Esophagus (tissue), 2 donors: ENCODE results near the gene ARHGAP32. TPM values are rescaled to one million over a fixed set of nuclear protein-coding genes. Genes with fewer than 3 reads are reported as not detected.
A peak's percentile ranks its signal among the peaks of the same experiment; 100 is the strongest.
"Not testable (repeated sequence)": the region's sequence is repeated elsewhere in the genome, so short reads cannot be mapped to it uniquely, and the experiment has no call there.

Experiments
- H3K27ac ChIP-seq, 2 donors: one replicate each; pipeline ENCODE4 v1.5.1; 2013; ENCODE audit warnings: low read depth in 2 of 2, mild to moderate bottlenecking in 2 of 2, inconsistent platforms in 1 of 2, low read length in 1 of 2, moderate library complexity in 1 of 2
- H3K27me3 ChIP-seq, 2 donors: one replicate each; pipeline ENCODE4 v1.6.1; 2013; ENCODE audit warnings: low read length in 2 of 2, control low read depth in 1 of 2, mild to moderate bottlenecking in 1 of 2; ENCODE audit not compliant: insufficient read depth in 2 of 2, control insufficient read depth in 1 of 2
- H3K36me3 ChIP-seq, 2 donors: one replicate each; pipeline ENCODE4 v1.6.1; 2013; ENCODE audit warnings: low read length in 1 of 2; ENCODE audit not compliant: control insufficient read depth in 2 of 2, insufficient read depth in 2 of 2
- H3K4me1 ChIP-seq, 2 donors: one replicate each; pipeline ENCODE4 v1.6.1; 2013; ENCODE audit warnings: low read length in 1 of 2; ENCODE audit not compliant: control insufficient read depth in 2 of 2, insufficient read depth in 2 of 2
- H3K4me3 ChIP-seq, 2 donors: one replicate each; pipeline ENCODE4 v1.5.1; 2013; ENCODE audit warnings: low read length in 2 of 2, mild to moderate bottlenecking in 2 of 2, low read depth in 1 of 2, moderate library complexity in 1 of 2
- H3K9me3 ChIP-seq, 2 donors: one replicate each; pipeline ENCODE4 v1.6.1; 2013; ENCODE audit warnings: mild to moderate bottlenecking in 2 of 2, low read depth in 1 of 2, low read length in 1 of 2, moderate library complexity in 1 of 2; ENCODE audit not compliant: control insufficient read depth in 2 of 2, insufficient read depth in 1 of 2
- WGBS, 2 donors: extraction: QIAGEN DNeasy Blood & Tissue Kit; methylation state at CpG; one replicate each; pipeline ENCODE4 v1.1.7; 2013; 5-methylcytosine and 5-hydroxymethylcytosine counted together
- polyA plus RNA-seq, 2 donors: library from polyadenylated mRNA; stranded (reverse); fragments of 200-250 nt; gene quantifications; one replicate each; pipeline ENCODE4 v1.2.3, GENCODE V29; 2013
- donor health status: healthy with polysubstance abuse.
- donor health status: Bipolar disorder and iron deficiency.

The ARHGAP32 gene
- polyA plus RNA-seq, 2 donors, result 17.8 to 18.9 TPM

- Histone ChIP-seq H3K36me3 (no peaks in the 10 kb centered on the region), H3K9me3 (no peaks in the 10 kb centered on the region), H3K4me1 (no peaks in the 10 kb centered on the region), H3K27ac (no peak overlapping the region), H3K27me3 (no peaks in the 10 kb centered on the region), H3K4me3 (no peak overlapping the region)
- WGBS, 2 donors, result 84 to 85% methylated on average over 2 of the region's 2 CpGs
Observed at GRCh38 chr11:129184581-129184980, 7.5 kb downstream of the ARHGAP32 start.

DNA sequence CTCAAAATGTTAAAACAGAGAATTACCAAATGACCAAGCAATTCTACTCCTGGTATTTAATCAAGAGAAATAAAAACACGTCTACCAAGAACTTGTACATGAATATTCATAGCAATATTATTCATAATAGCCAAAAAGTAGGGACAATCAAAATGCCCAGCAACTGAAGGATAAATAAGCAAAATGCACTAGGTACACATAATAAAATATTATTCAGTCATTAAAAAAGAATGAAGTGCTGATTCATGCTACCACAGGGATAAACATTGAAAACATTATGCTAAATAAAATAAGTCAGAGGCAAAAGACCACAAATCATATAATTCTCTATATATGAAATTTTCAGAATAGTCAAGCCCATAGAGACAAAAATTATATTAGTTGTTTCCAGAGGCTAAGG, 24.8 kb downstream of the ARHGAP32 start:
- Histone ChIP-seq H3K36me3 (no peaks in the 10 kb centered on the region), H3K27ac (no peak overlapping the region), H3K4me3 (no peak overlapping the region), H3K4me1 (no peaks in the 10 kb centered on the region), H3K27me3 (no peaks in the 10 kb centered on the region), H3K9me3 (no peaks in the 10 kb centered on the region)
- WGBS, 2 donors, result 70 to 84% methylated on average over 1 of the region's 1 CpG

- 79 to 86% methylated on average over 3 of the region's 3 CpGs for WGBS, 2 donors
- H3K27ac ChIP-seq, result no peak overlapping the region
- no peaks in the 10 kb centered on the region for H3K9me3 ChIP-seq
- H3K27me3 ChIP-seq, result no peaks in the 10 kb centered on the region
- H3K36me3 ChIP-seq, result no peaks in the 10 kb centered on the region
- no peak overlapping the region for H3K4me3 ChIP-seq
- no peaks in the 10 kb centered on the region for H3K4me1 ChIP-seq
Observed at GRCh38 chr11:129163714-129164164, 28.4 kb downstream of the ARHGAP32 start.

- 55 to 65% methylated on average over 3 of the region's 3 CpGs for WGBS, 2 donors
- peaks cover 0 to 11% of the 10 kb centered on the region in 2 donors for H3K4me1 ChIP-seq
- not testable (repeated sequence) for H3K4me3 ChIP-seq
Observed at GRCh38 chr11:129157080-129157479, 35.0 kb downstream of the ARHGAP32 start.

DNA sequence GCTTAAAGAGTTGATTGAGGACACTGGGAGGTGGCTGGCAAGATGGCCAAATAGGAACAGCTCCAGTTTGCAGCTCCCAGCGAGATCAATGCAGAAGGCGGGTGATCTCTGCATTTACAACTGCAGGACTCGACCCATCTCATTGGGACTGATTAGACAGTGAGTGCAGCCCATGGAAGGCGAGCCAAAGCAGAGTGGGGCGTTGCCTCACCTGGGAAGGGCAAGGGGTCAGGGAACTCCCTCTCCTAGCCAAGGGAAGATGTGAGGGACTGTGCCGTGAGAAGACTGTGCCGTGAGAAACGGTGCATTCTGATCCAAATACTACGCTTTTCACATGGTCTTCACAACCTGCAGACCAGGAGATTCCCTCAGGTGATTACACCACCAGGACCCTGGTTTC, 36.4 kb downstream of the ARHGAP32 start:
- no peaks in the 10 kb centered on the region for H3K27me3 ChIP-seq

More at GRCh38 chr11:129157080-129157479, 35.0 kb downstream of the ARHGAP32 start:
- H3K36me3 ChIP-seq, H3K9me3 ChIP-seq, H3K27ac ChIP-seq, H3K27me3 ChIP-seq: not testable (repeated sequence)

DNA sequence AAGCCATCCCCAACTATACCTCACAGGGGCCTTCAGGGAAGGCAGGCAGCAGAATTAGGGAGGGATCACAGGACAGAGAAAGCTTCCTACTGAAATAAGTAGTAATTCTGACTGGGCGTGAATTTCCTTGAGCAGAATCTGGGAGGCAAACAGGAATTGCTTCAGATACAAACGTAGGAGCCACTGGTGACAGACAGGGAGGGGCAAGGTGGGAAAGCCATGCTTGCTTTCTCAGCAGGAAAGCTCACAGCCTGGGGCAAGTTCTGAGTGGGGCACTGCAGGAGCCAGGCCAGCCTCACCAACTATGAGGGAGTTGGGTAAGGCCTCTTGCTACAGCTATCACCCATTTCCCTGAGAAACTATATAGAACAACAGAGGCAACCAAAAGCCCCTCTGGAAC, 43.6 kb downstream of the ARHGAP32 start:
- Histone ChIP-seq H3K9me3 (no peaks in the 10 kb centered on the region), H3K4me1 (peaks cover 0 to 7% of the 10 kb centered on the region in 2 donors), H3K4me3 (no peak overlapping the region), H3K36me3 (no peaks in the 10 kb centered on the region), H3K27me3 (no peaks in the 10 kb centered on the region), H3K27ac (peak overlapping the region in 1 of 2 donors; percentile 70)
- WGBS, 2 donors, result 63 to 68% methylated on average over 2 of the region's 2 CpGs

More for the DNA sequence above, 36.4 kb downstream of the ARHGAP32 start:
- Histone ChIP-seq H3K4me1 (peaks cover 0 to 11% of the 10 kb centered on the region in 2 donors), H3K27ac (no peak overlapping the region), H3K36me3 (peaks cover 0 to 3% of the 10 kb centered on the region in 2 donors), H3K4me3 (no peak overlapping the region), H3K9me3 (peaks cover 0 to 4% of the 10 kb centered on the region in 2 donors)
- WGBS, 2 donors, result 92 to 94% methylated on average over 9 of the region's 9 CpGs

DNA sequence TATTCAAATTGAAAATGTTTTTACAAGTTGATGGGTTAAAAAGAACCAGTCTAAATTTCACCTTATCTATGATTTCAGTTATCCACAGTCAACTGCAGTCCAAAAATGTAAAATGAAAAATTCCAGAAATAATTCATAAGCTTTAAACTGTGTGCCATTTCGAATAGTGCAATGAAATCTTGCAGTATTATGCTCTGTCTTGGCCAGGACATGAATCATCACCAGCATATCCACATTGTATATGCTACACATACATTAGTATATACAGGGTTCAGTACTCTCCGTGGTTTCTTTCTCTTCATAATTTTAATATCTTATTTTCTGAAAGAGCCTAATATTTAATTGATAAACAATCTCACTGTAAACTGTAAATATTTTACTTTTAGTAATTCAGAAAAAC, 45.9 kb downstream of the ARHGAP32 start:
- Histone ChIP-seq H3K27ac (no peak overlapping the region), H3K27me3 (no peaks in the 10 kb centered on the region), H3K4me3 (no peak overlapping the region), H3K4me1 (peaks cover 0 to 7% of the 10 kb centered on the region in 2 donors), H3K36me3 (no peaks in the 10 kb centered on the region), H3K9me3 (no peaks in the 10 kb centered on the region)
- WGBS, 2 donors, result 74 to 76% methylated on average over 2 of the region's 2 CpGs

- no peaks in the 10 kb centered on the region for H3K27me3 ChIP-seq
- H3K36me3 ChIP-seq, result no peaks in the 10 kb centered on the region
- no peaks in the 10 kb centered on the region for H3K9me3 ChIP-seq
- H3K27ac ChIP-seq, result no peak overlapping the region
- H3K4me3 ChIP-seq, result no peak overlapping the region
- H3K4me1 ChIP-seq, result peaks cover 0 to 7% of the 10 kb centered on the region in 2 donors
Observed at GRCh38 chr11:129145276-129145675, 46.8 kb downstream of the ARHGAP32 start.

DNA sequence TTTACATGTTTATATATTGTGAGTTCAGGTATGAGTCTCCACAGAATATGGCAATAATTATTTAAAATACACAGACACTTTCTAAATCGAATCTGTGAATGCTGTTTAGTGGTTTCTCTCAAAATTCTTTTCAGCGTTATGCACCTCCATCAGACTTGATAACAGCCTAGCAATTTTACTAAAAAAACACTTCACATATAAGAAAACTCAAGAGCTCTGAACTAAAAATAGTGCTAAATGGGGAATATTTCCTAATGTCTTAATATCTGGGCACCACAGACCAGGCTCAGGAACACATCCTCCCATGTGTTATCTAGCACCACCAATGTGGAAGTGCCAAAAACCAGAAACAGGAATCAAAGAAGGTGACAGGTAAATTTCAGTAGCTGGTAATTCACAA, 47.9 kb downstream of the ARHGAP32 start:
- no peaks in the 10 kb centered on the region for H3K36me3 ChIP-seq
- H3K4me1 ChIP-seq, result peaks cover 0 to 7% of the 10 kb centered on the region in 2 donors
- no peak overlapping the region for H3K27ac ChIP-seq
- H3K9me3 ChIP-seq, result no peaks in the 10 kb centered on the region
- 89 to 90% methylated on average over 2 of the region's 2 CpGs for WGBS, 2 donors
- H3K27me3 ChIP-seq, result no peaks in the 10 kb centered on the region
- no peak overlapping the region for H3K4me3 ChIP-seq

- Histone ChIP-seq H3K36me3 (no peaks in the 10 kb centered on the region), H3K27ac (no peak overlapping the region), H3K9me3 (no peaks in the 10 kb centered on the region), H3K4me3 (no peak overlapping the region), H3K27me3 (no peaks in the 10 kb centered on the region), H3K4me1 (peaks cover 0 to 1% of the 10 kb centered on the region in 2 donors)
- WGBS, 2 donors, result 38 to 50% methylated on average over 8 of the region's 8 CpGs
Observed at GRCh38 chr11:129143335-129143734, 48.8 kb downstream of the ARHGAP32 start.
